T-helper 22 cell (primary cell): ENCODE measurements around the gene ADM.

ENCODE experiments used
- DNase-seq: peaks from one replicate; pipeline ENCODE4 v3.0.0-alpha.2; 2020; ENCODE audit warnings: low read depth

The ADM gene

GRCh38 chr11:10309163-10310093 is 4.6 kb downstream of the ADM start:
- no peak for DNase-seq

- no peak for DNase-seq
These were observed 5.5 kb downstream of the ADM start for GRCh38 chr11:10310301-10310841.

GRCh38 chr11:10311802-10312201 is 6.9 kb downstream of the ADM start:
- DNase-seq = no peak

GRCh38 chr11:10314199-10315072 is 9.6 kb downstream of the ADM start:
- no peak for DNase-seq

- DNase-seq = no peak
These were observed 10.2 kb downstream of the ADM start for GRCh38 chr11:10315083-10315482.

GRCh38 chr11:10317151-10317755 is 12.4 kb downstream of the ADM start:
- no peak for DNase-seq

GRCh38 chr11:10317776-10318526 is 13.1 kb downstream of the ADM start:
- no peak for DNase-seq

- DNase-seq = no peak
These were observed 13.6 kb downstream of the ADM start for GRCh38 chr11:10318527-10318802.

- DNase-seq = no peak
These were observed 15.1 kb downstream of the ADM start for GRCh38 chr11:10319702-10320558.

- DNase-seq = no peak
These were observed 16.0 kb downstream of the ADM start for GRCh38 chr11:10320736-10321465.

GRCh38 chr11:10322401-10322800 is 17.5 kb downstream of the ADM start:
- DNase-seq = no peak

- no peak for DNase-seq
These were observed 18.2 kb downstream of the ADM start for GRCh38 chr11:10322830-10323792.

- DNase-seq = no peak
These were observed 18.9 kb downstream of the ADM start for GRCh38 chr11:10323793-10324170.

GRCh38 chr11:10324474-10324873 is 19.6 kb downstream of the ADM start:
- DNase-seq = no peak

GRCh38 chr11:10325277-10326011 is 20.6 kb downstream of the ADM start:
- no peak for DNase-seq

GRCh38 chr11:10326012-10326964 is 21.4 kb downstream of the ADM start:
- DNase-seq = no peak

GRCh38 chr11:10327254-10327653 is 22.4 kb downstream of the ADM start:
- no peak for DNase-seq
